H1 (cell line): Measurements from ENCODE around the gene PDE4D. TPM values are rescaled to one million over a fixed set of nuclear protein-coding genes. Genes with fewer than 3 reads are reported as not detected.

Source experiments
- CTCF ChIA-PET: fragments of 300-600 bp; sonication (Branson Sonifier 250); formaldehyde crosslinking; loops from one replicate; lab custom pipeline; 2021; ENCODE audit not compliant: partially characterized antibody; lab: Charles Lee
- POLR2A ChIA-PET: fragments of 300-600 bp; sonication (Branson Sonifier 250); formaldehyde crosslinking; loops from one replicate; lab custom pipeline; 2021; ENCODE audit warnings: inconsistent platforms; ENCODE audit not compliant: partially characterized antibody; lab: Charles Lee
- DNase-seq, 2 experiments: peaks; one replicate each; pipeline versions ENCODE4 v3.0.0 to v3.0.0-alpha.2; 2010 to 2022; ENCODE audit warnings: low spot score in 2 of 2, low read depth in 1 of 2, mixed read lengths in 1 of 2
- FAIRE-seq: peaks from 2 replicates; lab custom pipeline; 2011; peaks lifted over from hg19 to GRCh38; lab: Jason Lieb, UNC
- H2AFZ ChIP-seq: 2 replicates; pipeline ENCODE4 v1.8.1; 2012; ENCODE audit warnings: low read length, inconsistent platforms
- H2AK5ac ChIP-seq: 2 replicates; pipeline ENCODE4 v1.6.1; 2013; ENCODE audit warnings: low read depth, low read length
- H2BK120ac ChIP-seq: replicated peaks from 2 replicates; pipeline ENCODE3; 2013; ENCODE audit warnings: low read depth, low read length, inconsistent platforms
- H2BK12ac ChIP-seq: 2 replicates; pipeline ENCODE4 v1.6.1; 2013; ENCODE audit warnings: low read depth, low read length
- H2BK15ac ChIP-seq: 2 replicates; pipeline ENCODE4 v1.6.1; 2013; ENCODE audit warnings: low read length
- H2BK20ac ChIP-seq: 2 replicates; pipeline ENCODE4 v1.6.1; 2013; ENCODE audit warnings: low read length
- H2BK5ac ChIP-seq: 2 replicates; pipeline ENCODE4 v1.6.1; 2013; ENCODE audit warnings: low read depth, low read length
- H3K14ac ChIP-seq: 2 replicates; pipeline ENCODE4 v1.6.1; 2013; ENCODE audit warnings: inconsistent platforms; ENCODE audit not compliant: insufficient read length
- H3K18ac ChIP-seq: 2 replicates; pipeline ENCODE4 v1.6.1; 2013; ENCODE audit warnings: low read length; ENCODE audit errors: extremely low read depth
- H3K23ac ChIP-seq: 2 replicates; pipeline ENCODE4 v1.6.1; 2013; ENCODE audit warnings: inconsistent platforms; ENCODE audit not compliant: insufficient read length
- H3K23me2 ChIP-seq: 2 replicates; pipeline ENCODE4 v1.6.1; 2013; ENCODE audit warnings: low read depth, low read length
- H3K27ac ChIP-seq: 2 replicates; pipeline ENCODE4 v1.6.1; 2011; ENCODE audit warnings: low read depth, low read length, inconsistent platforms
- H3K27me3 ChIP-seq, 4 experiments: replicated peaks in 1 of 4; 1 replicate in 1 of 4; 2 replicates in 3 of 4; pipeline versions ENCODE4 v1.6.1 to v1.8.1; 2011 to 2013; ENCODE audit warnings: low read length in 3 of 4, mild to moderate bottlenecking in 3 of 4, inconsistent platforms in 2 of 4, mixed read lengths in 2 of 4, moderate library complexity in 1 of 4; ENCODE audit not compliant: control insufficient read depth in 3 of 4, insufficient read depth in 3 of 4; ENCODE audit errors: extremely low read depth in 1 of 4
- H3K36me3 ChIP-seq, 4 experiments: 2 replicates each; pipeline versions ENCODE4 v1.6.1 to v1.8.1; 2011 to 2013; ENCODE audit warnings: mild to moderate bottlenecking in 4 of 4, low read length in 3 of 4, moderate library complexity in 2 of 4, control low read depth in 1 of 4, inconsistent platforms in 1 of 4; ENCODE audit not compliant: insufficient read depth in 4 of 4, control insufficient read depth in 2 of 4
- H3K4ac ChIP-seq: replicated peaks from 2 replicates; pipeline ENCODE3; 2013; ENCODE audit warnings: low read length, low read depth, mixed read lengths, inconsistent platforms; ENCODE audit not compliant: insufficient read length
- H3K4me1 ChIP-seq, 4 experiments: replicated peaks in 1 of 4; 1 replicate in 1 of 4; 2 replicates in 3 of 4; pipeline versions ENCODE4 v1.6.1 to v1.8.1; 2011 to 2013; ENCODE audit warnings: low read length in 3 of 4, inconsistent platforms in 2 of 4, mixed read lengths in 1 of 4; ENCODE audit not compliant: insufficient read depth in 4 of 4, control insufficient read depth in 3 of 4
- H3K4me2 ChIP-seq, 2 experiments: 2 replicates each; pipeline versions ENCODE4 v1.6.1 to v1.8.1; 2011 to 2013; ENCODE audit warnings: low read depth in 2 of 2, low read length in 2 of 2, control low read depth in 1 of 2, inconsistent platforms in 1 of 2, mild to moderate bottlenecking in 1 of 2; ENCODE audit not compliant: insufficient read depth in 1 of 2
- H3K4me3 ChIP-seq, 4 experiments: fragments of 200-600, 300-600 bp in 1 of 4; sonication (generic), shearing (Covaris generic), sonication (Bioruptor Twin) in 1 of 4; 2 replicates each; pipeline versions ENCODE4 v1.5.1 to v1.8.1; 2011 to 2016; ENCODE audit warnings: low read length in 4 of 4, low read depth in 3 of 4, control low read depth in 2 of 4, inconsistent platforms in 2 of 4, mild to moderate bottlenecking in 2 of 4, mixed read lengths in 1 of 4, moderate library complexity in 1 of 4; ENCODE audit not compliant: insufficient read depth in 2 of 4; ENCODE audit errors: extremely low read depth in 1 of 4
- H3K56ac ChIP-seq: replicated peaks from 2 replicates; pipeline ENCODE3; 2013; ENCODE audit warnings: low read depth, mild to moderate bottlenecking, mixed read lengths, low read length, inconsistent platforms; ENCODE audit not compliant: insufficient read length
- H3K79me1 ChIP-seq: 2 replicates; pipeline ENCODE4 v1.6.1; 2013; ENCODE audit warnings: low read depth, low read length, control low read depth
- H3K79me2 ChIP-seq, 2 experiments: 2 replicates each; pipeline versions ENCODE4 v1.6.1 to v1.8.1; 2012 to 2013; ENCODE audit warnings: low read length in 2 of 2, mild to moderate bottlenecking in 2 of 2, inconsistent platforms in 1 of 2; ENCODE audit not compliant: insufficient read depth in 2 of 2, control insufficient read depth in 1 of 2
- H3K9ac ChIP-seq, 4 experiments: replicated peaks in 1 of 4; 1 replicate in 1 of 4; 2 replicates in 3 of 4; pipeline versions ENCODE4 v1.6.1 to v1.8.1; 2011 to 2013; ENCODE audit warnings: low read depth in 3 of 4, low read length in 3 of 4, control low read depth in 2 of 4, mild to moderate bottlenecking in 2 of 4, moderate library complexity in 2 of 4, inconsistent platforms in 1 of 4; ENCODE audit errors: extremely low read depth in 1 of 4
- H3K9me3 ChIP-seq, 2 experiments: 2 replicates each; pipeline versions ENCODE4 v1.6.1 to v1.8.1; 2012 to 2013; ENCODE audit warnings: mild to moderate bottlenecking in 2 of 2, moderate library complexity in 2 of 2, control low read depth in 1 of 2, inconsistent platforms in 1 of 2, low read depth in 1 of 2, low read length in 1 of 2, mixed read lengths in 1 of 2; ENCODE audit not compliant: insufficient read depth in 2 of 2
- H4K20me1 ChIP-seq, 2 experiments: replicated peaks in 1 of 2; 2 replicates each; pipeline versions ENCODE3 to v1.8.1; 2011 to 2013; ENCODE audit warnings: inconsistent platforms in 2 of 2, low read length in 2 of 2, mild to moderate bottlenecking in 1 of 2; ENCODE audit not compliant: insufficient read depth in 2 of 2, control insufficient read depth in 1 of 2
- H4K5ac ChIP-seq: 2 replicates; pipeline ENCODE4 v1.6.1; 2013; ENCODE audit warnings: low read length, low read depth, mixed read lengths, inconsistent platforms; ENCODE audit not compliant: insufficient read length
- H4K8ac ChIP-seq: 2 replicates; pipeline ENCODE4 v1.8.0; 2013; ENCODE audit warnings: mild to moderate bottlenecking, moderate library complexity, low read length, inconsistent platforms; ENCODE audit not compliant: insufficient read depth; ENCODE audit errors: extremely low read depth
- H4K91ac ChIP-seq: replicated peaks from 2 replicates; pipeline ENCODE3; 2013; ENCODE audit warnings: low read length, mixed read lengths, inconsistent platforms; ENCODE audit not compliant: insufficient read length
- CBX8 ChIP-seq: fragments of 300-800, 300-1000 bp; sonication (generic); IDR thresholded peaks from 2 replicates; pipeline ENCODE4 v1.7.1; 2016; ENCODE audit warnings: low read depth, low read length, borderline replicate concordance
- CREB1 ChIP-seq: IDR thresholded peaks from 2 replicates; pipeline ENCODE4 v1.6.1; 2012; ENCODE audit warnings: inconsistent platforms
- EP300 ChIP-seq, 2 experiments: IDR thresholded peaks; 1 replicate in 1 of 2; 2 replicates in 1 of 2; pipeline ENCODE4 v1.6.1; 2011 to 2012; ENCODE audit warnings: low read depth in 2 of 2, low read length in 2 of 2, mild to moderate bottlenecking in 2 of 2, borderline replicate concordance in 1 of 2, inconsistent platforms in 1 of 2, moderate library complexity in 1 of 2
- FOSL1 ChIP-seq: IDR thresholded peaks from 2 replicates; pipeline ENCODE4 v1.6.1; 2011; ENCODE audit warnings: mild to moderate bottlenecking, low read depth, low read length, moderate library complexity; ENCODE audit not compliant: insufficient read depth
- GTF2F1 ChIP-seq: IDR thresholded peaks from 2 replicates; pipeline ENCODE4 v1.6.1; 2012; ENCODE audit warnings: low read depth, low read length, improper control_type of control experiment, borderline replicate concordance
- HDAC6 ChIP-seq: IDR thresholded peaks from one replicate; pipeline ENCODE4 v1.7.1; 2012; ENCODE audit warnings: low read depth, mild to moderate bottlenecking, inconsistent platforms, low read length, moderate library complexity
- JUN ChIP-seq: IDR thresholded peaks from 2 replicates; pipeline ENCODE4 v1.6.1; 2011; ENCODE audit warnings: low read depth, mild to moderate bottlenecking, improper control_type of control experiment, low read length
- KDM5A ChIP-seq: fragments of 200-600 bp; IDR thresholded peaks from 2 replicates; pipeline ENCODE4 v1.7.1; 2012; ENCODE audit warnings: mild to moderate bottlenecking, low read length, inconsistent platforms, mixed read lengths
- RBBP5 ChIP-seq: IDR thresholded peaks from 2 replicates; pipeline ENCODE4 v1.7.1; 2012; ENCODE audit warnings: low read depth, mild to moderate bottlenecking, inconsistent platforms, low read length, moderate library complexity, borderline replicate concordance
- RFX5 ChIP-seq: IDR thresholded peaks from 2 replicates; pipeline ENCODE4 v1.6.1; 2011; ENCODE audit warnings: low read depth, low read length, improper control_type of control experiment, borderline replicate concordance
- SP1 ChIP-seq: IDR thresholded peaks from 2 replicates; pipeline ENCODE4 v1.6.1; 2011; ENCODE audit warnings: low read depth, low read length
- SP2 ChIP-seq: IDR thresholded peaks from 2 replicates; pipeline ENCODE4 v1.6.1; 2012; ENCODE audit warnings: mild to moderate bottlenecking, low read length, inconsistent platforms
- SP4 ChIP-seq: IDR thresholded peaks from 2 replicates; pipeline ENCODE4 v1.6.1; 2012; ENCODE audit warnings: low read length, inconsistent platforms
- TAF1 ChIP-seq: IDR thresholded peaks from 2 replicates; pipeline ENCODE4 v1.6.1; 2011; ENCODE audit warnings: mild to moderate bottlenecking, low read depth, low read length
- WGBS, 2 experiments: shearing (Covaris generic) in 1 of 2; methylation state at CpG; one replicate each; pipeline versions ENCODE4 v1.1.6 to v1.1.7; 2013 to 2015; ENCODE audit warnings: low lambda C conversion rate in 2 of 2, mixed read lengths in 2 of 2, inconsistent platforms in 1 of 2, low coverage in 1 of 2, missing lambda C conversion rate in 1 of 2; ENCODE audit not compliant: insufficient replicate concordance in 2 of 2, insufficient coverage in 1 of 2, insufficient read length in 1 of 2; ENCODE audit errors: extremely low coverage in 1 of 2, missing lambda C conversion rate in 1 of 2; 5-methylcytosine and 5-hydroxymethylcytosine counted together
- polyA plus RNA-seq, 7 experiments: library from polyadenylated mRNA; depleted of rRNA in 3 of 7; stranded (reverse) in 5 of 7; unstranded in 2 of 7; fragments of >200 nt in 5 of 7; fragments of 200-250 nt in 2 of 7; gene quantifications; 1 replicate in 5 of 7; 2 replicates in 1 of 7; 4 replicates in 1 of 7; pipeline versions ENCODE4 v1.2.1 to v1.2.3, GENCODE V29; 2011 to 2013; ENCODE audit warnings: missing spikeins in 2 of 7, mixed read lengths in 2 of 7
- total RNA-seq: library from RNA; stranded (reverse); fragmentation: NEBNext Ultra II Directional; extraction: Animal tissue kit (Norgen Biotek cat#: 25700); gene quantifications from 2 replicates; pipeline ENCODE4 v1.2.1, GENCODE V29; 2021

PDE4D gene
- total and polyA plus RNA-seq, 2 of the 8 experiments (the other 6 are each of a cell fraction or from before 2014, with no cell fraction given) = 2.3 to 3.7 TPM

DNA sequence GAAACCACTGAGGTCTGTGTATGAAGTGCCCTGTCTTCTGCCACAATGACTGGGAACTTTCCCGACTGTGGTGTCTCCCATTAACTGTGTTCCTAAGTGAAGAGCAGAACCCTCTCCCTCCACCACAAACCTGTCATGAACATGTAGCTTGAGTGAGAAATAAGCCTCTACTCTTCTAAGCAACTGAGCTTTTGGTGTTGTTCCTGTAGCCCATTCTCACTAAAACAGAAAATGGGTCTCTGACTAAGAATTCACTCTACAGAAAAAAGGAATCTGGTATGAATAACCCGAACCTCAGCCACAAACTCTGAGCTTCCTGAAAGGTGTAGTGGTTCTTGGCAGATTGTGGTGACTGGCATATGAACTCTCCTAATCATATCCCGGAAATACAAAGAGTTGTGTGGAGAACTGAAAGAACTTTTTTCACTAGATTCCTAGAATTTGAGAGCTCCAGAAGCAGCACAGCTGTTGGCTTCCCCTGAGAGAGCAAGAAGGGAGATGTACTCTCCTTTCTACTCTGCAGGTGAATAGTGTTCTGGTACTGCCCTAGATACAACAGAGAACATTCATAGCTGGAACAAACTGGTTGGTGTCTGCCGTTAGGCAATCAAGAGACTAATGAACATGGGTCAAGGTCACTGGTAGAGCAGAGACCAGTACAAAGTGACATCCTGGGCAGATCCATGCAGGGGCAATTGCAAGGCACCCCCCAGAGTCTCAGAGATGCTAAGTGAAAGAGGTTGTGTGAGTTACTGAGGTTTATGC, 283.8 kb downstream of the PDE4D start:
- Histone ChIP-seq H3K23me2 (no peaks in the 10 kb centered on the region), H2BK12ac (no peak overlapping the region), H3K9me3 (no peaks in the 10 kb centered on the region), H2BK120ac (no peak overlapping the region), H3K56ac (no peak overlapping the region), H3K4me3 (no peak overlapping the region), H4K20me1 (no peaks in the 10 kb centered on the region), H2BK15ac (no peak overlapping the region), H3K27me3 (no peaks in the 10 kb centered on the region), H2BK5ac (no peak overlapping the region), H3K4ac (no peak overlapping the region), H2BK20ac (no peak overlapping the region), H4K5ac (no peak overlapping the region), H4K91ac (no peak overlapping the region), H4K8ac (no peak overlapping the region), H3K27ac (no peak overlapping the region), H2AFZ (no peak overlapping the region), H3K23ac (no peak overlapping the region), H3K4me1 (peaks cover 0 to 10% (median 0%) of the 10 kb centered on the region in 4 experiments; a peak in 1 of 7 replicates), H3K79me2 (no peaks in the 10 kb centered on the region), H3K79me1 (no peaks in the 10 kb centered on the region), H3K4me2 (no peak overlapping the region), H3K36me3 (no peaks in the 10 kb centered on the region), H3K14ac (no peak overlapping the region), H3K18ac (no peak overlapping the region), H3K9ac (no peak overlapping the region), H2AK5ac (no peak overlapping the region)
- WGBS, 2 experiments = 87% methylated on average over 4 of the region's 4 CpGs; no CpG with 5 or more reads in 1 of the 2 experiments
- DNase-seq (no peak), FAIRE-seq (no peak)
- ChIA-PET CTCF (interaction anchor here (0.7 to 1.2 kb wide), 5 partner anchors 20 to 192 kb away, joined by 3 to 4 read pairs (median 3); no protein-coding TSS in a partner anchor), POLR2A (no interaction called here)
- TF ChIP-seq SP2 (no peak), KDM5A (no peak), RBBP5 (no peak), SP1 (no peak), FOSL1 (no peak), CREB1 (no peak), HDAC6 (no peak), TAF1 (no peak), JUN (no peak), CBX8 (no peak), RFX5 (no peak), EP300 (IDR thresholded peaks at IDR 0.05; ENCODE audit: borderline replicate concordance in 1 of 2, low read depth in 2 of 2, low read length in 2 of 2) (no peak), GTF2F1 (no peak), SP4 (no peak)
